CD4-positive, alpha-beta T cell treated with Interleukin-6 at 100 ng/mL for 8 hours (primary cell): ENCODE data around the gene RGPD5.
"Not testable (repeated sequence)": the region's sequence is repeated elsewhere in the genome, so short reads cannot be mapped to it uniquely, and the experiment has no call there.

Source experiments
- DNase-seq: peaks from one replicate; pipeline ENCODE4 v3.0.0-alpha.2; 2020; ENCODE audit warnings: mixed read lengths, low spot score

Gene RGPD5

DNA sequence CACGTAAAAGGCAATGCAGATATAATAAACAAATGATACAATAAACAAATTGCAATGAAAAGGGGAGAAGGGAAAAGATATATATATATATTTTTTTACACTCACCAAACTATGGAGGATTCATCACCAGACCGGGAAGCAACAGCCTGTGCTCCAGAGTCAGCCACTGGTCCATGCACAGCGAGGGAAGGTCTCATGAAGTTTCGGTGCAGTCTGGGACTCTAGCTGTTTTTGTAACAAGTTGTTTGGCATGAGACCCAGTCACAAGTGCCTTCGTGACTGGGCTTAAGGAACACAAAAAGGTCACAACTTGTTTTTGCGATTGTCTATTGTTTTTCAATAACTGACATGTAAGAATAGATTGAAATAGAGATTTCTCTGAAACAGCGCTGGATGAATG, 99.6 kb downstream of the RGPD5 start:
- not testable (repeated sequence) for DNase-seq

DNA sequence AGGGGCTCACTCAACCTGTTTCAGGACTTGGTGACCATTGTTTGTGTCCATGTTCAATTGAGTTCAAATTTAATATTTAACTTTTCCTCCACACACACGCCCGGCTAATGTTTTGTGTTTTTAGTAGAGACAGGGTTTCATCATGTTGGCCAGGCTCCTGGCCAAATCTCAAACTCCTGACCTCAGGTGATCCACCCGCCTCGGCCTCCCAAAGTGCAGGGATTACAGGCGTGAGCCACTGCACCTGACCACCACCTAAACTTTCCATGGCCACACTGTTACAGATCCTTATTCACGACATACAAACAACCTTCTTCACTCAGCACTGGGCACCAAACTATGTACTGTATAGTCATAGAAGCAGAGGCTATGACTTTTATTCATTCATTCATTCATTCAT, 100.0 kb downstream of the RGPD5 start:
- DNase-seq, result not testable (repeated sequence)

DNA sequence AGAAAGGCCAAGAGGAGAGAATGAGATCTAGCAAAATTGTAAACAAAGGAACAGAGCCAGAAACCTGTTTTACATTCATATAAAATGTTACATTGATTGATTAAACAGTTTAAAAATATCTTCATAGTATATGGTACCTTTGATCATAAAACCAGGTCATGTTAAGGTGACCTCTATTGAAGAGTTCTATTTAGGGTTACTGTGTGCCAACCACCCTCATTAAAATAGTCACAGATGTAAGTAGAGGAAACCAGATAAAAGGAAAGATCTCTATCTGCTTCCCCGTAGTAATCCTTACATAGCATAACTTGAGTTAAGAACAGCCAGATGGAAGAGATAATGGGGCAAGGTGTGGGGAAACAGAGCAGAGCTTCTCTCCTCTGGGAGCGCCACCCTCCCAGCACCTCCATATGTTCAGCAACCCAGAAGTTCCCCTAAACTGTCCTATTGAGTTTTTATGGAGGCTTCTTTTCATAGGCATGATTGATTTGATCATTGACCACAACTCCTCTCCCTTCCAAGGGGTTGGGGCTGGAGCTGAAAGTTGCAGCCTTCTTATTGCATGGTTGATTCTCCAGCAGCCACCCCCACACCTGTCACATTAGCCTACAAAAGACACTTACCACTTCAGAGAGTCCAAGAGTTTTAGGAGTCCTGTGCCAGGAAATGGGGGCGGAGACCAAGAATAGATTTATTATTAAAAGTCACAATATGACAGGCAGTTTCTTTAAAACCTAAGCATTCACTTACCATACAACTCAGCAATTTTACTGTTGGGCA, 101.2 kb downstream of the RGPD5 start:
- DNase-seq, result not testable (repeated sequence)

- not testable (repeated sequence) for DNase-seq
Observed at GRCh38 chr2:109896212-109896611, 102.1 kb downstream of the RGPD5 start.

- DNase-seq, result not testable (repeated sequence)
Observed at GRCh38 chr2:109897769-109898461, 103.8 kb downstream of the RGPD5 start.

DNA sequence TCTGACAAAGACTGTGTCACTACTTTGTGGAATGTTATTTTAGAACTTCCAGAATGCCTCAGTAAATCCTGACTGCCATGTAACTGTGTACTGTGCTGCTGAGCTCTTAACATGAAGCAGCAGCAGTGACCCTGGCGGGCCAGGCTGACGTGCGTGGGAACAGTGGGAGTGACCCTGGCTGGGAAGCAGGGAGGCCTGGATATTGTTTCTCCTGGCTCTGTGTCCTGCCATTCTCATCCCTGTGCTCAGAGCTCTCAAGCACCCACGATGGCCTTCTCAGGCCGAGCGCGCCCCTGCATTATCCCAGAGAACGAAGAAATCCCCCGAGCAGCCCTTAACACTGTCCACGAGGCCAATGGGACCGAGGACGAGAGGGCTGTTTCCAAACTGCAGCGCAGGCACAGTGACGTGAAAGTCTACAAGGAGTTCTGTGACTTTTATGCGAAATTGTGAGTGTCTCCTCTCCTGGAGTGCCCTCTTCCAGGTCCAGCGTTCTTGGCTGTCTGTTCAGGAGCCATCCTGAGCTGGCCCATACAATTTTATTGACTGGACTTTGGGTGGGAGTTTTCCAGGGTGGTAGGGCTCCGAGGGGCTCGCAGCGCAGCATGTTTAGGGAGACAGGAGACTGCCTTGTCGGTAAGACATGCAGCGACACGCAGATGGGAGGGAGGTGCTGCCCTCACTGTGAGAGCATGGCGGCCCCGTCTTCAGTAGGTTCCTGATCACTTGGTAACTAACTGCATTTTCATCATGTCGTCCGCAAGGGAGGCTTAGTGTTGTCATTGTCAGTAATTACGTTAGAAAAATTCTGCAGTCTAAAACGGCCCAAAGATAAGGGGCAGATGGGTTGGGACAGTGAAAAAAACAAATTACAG, 104.6 kb downstream of the RGPD5 start, which contains the start of gene LIMS3:
TSS of gene LIMS3 (plus strand) at position 227 of the 875 bp plus-strand sequence. CDS start at position 268, 41 bp downstream.
- DNase-seq, result not testable (repeated sequence)

- DNase-seq, result not testable (repeated sequence)
Observed at GRCh38 chr2:109905796-109906195, 111.7 kb downstream of the RGPD5 start.
